GM12874 (cell line): ENCODE measurements around the gene TANGO2.

Experiments
- CTCF ChIP-seq: IDR thresholded peaks from 2 replicates; pipeline ENCODE4 v1.5.1; 2011; ENCODE audit warnings: low read depth, mild to moderate bottlenecking, control low read depth, low read length, moderate library complexity; ENCODE audit not compliant: insufficient read depth

Gene TANGO2

DNA sequence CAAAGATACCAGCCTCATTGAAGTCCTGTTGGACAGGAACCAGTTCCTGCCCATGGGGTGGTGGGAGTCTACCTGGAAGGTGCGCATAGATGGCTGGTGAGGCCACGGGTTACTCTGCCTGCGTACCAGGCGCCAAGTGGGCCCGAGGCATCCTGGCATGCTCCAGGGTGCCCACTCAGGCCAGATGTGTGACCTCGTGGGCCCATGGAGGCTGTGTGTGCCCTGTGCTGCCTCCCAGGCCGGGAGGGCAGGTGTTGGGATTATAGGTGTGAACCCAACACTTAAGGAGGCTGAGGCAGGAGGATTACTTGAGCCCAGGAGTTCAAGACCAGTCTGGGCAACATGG lies 23.1 kb downstream of the TANGO2 start:
- TF ChIP-seq CTCF = no peak

DNA sequence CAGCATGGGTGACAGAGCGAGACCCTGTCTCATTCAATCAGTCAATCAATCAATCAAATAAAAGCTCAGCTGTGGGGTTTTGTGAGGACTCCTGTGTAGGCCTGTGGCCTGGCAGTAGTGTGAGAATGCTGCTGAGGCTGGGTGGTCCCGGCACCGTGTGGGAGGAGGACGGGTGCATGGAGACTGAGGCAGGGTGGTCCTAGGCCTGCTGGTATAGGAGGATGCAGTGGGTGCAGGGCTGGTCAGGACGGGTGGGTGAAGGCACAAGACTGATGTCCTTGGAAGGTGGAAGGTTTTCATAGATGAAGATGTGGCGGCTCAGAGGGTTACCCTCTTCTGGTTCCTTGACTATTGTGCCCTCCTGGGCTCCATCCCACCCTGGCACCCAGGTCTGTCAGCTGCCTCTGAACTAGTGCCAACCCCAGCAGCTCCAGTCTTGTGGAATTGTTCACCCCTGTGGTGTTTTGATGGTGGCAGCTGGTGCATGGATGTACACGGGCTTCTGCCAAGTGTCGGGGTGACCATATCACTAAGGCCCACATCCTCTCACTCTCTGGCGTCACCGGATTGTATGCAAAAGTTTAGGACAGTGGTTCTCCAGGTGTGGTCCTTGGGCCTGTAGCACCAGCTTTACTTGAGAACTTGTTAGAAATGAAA lies 23.7 kb downstream of the TANGO2 start:
- no peak for TF ChIP-seq CTCF

GRCh38 chr22:20046730-20047129 lies 25.8 kb downstream of the TANGO2 start:
- no peak for TF ChIP-seq CTCF

DNA sequence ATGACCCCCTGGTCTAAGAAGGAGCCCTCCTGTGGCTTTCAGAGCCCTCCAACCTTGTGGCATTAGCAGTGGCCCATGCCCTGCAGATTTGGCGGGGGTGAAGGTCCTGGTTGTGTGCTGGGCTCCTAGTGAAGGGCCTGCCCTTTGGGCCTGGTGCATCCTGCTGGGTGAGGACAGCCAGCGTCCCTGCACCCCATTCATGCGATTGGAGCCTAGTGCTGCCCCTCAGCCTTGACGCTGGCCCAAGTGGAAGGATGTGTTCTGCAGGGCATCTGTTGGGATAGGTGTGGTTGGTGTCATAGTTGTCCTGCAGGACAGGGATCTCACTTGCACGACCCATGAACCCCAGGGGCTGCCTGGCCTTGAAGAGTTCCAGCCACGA lies 31.0 kb downstream of the TANGO2 start:
- TF ChIP-seq CTCF = no peak

- no peak for TF ChIP-seq CTCF
These were observed 31.7 kb downstream of the TANGO2 start for GRCh38 chr22:20052309-20053259.

- TF ChIP-seq CTCF = no peak
These were observed 32.6 kb downstream of the TANGO2 start for GRCh38 chr22:20053407-20054033.

GRCh38 chr22:20054034-20054427 lies 33.1 kb downstream of the TANGO2 start:
- no peak for TF ChIP-seq CTCF
